HepG2 (cell line): Measurements from ENCODE around the gene CSNK1D. TPM values are rescaled to one million over a fixed set of nuclear protein-coding genes. Genes with fewer than 3 reads are reported as not detected.

Source experiments
- DBP ChIP-seq: sonication (generic); formaldehyde crosslinking; IDR thresholded peaks from 2 replicates; pipeline ENCODE4 v1.4.0; 2020; ENCODE audit warnings: missing genetic modification reagents; ENCODE audit errors: not compliant biosample characterization
- EZH2 ChIP-seq: conservative IDR thresholded peaks from 2 replicates; pipeline ENCODE4 v1.6.1; 2012; ENCODE audit warnings: mild to moderate bottlenecking, low read depth, low read length, moderate library complexity
- NFYB ChIP-seq: sonication (generic); formaldehyde crosslinking; IDR thresholded peaks from 2 replicates; pipeline ENCODE4 v1.4.0; 2020; ENCODE audit warnings: missing genetic modification reagents
- RELA ChIP-seq: sonication (generic); formaldehyde crosslinking; IDR thresholded peaks from 2 replicates; pipeline ENCODE4 v1.4.0; 2020; ENCODE audit warnings: missing genetic modification reagents
- SMARCC2 ChIP-seq: fragments of 450-650 bp; IDR thresholded peaks from 2 replicates; pipeline ENCODE4 v1.6.1; 2017; ENCODE audit warnings: antibody characterized with exemption, mild to moderate bottlenecking
- ZBTB49 ChIP-seq: sonication (generic); formaldehyde crosslinking; IDR thresholded peaks from 2 replicates; pipeline ENCODE4 v1.4.0; 2020; ENCODE audit warnings: missing genetic modification reagents, borderline replicate concordance
- ZNF207 ChIP-seq: fragments of 450-650 bp; IDR thresholded peaks from 2 replicates; pipeline ENCODE4 v1.6.1; 2016; ENCODE audit warnings: antibody characterized with exemption, borderline replicate concordance
- ZNF703 ChIP-seq: sonication (generic); formaldehyde crosslinking; IDR thresholded peaks from 2 replicates; pipeline ENCODE4 v1.5.1; 2020; ENCODE audit warnings: missing genetic modification reagents, mild to moderate bottlenecking, moderate library complexity, borderline replicate concordance
- ZNF772 ChIP-seq: sonication (generic); formaldehyde crosslinking; IDR thresholded peaks from 2 replicates; pipeline ENCODE4 v1.5.0; 2020; ENCODE audit warnings: mild to moderate bottlenecking, missing genetic modification reagents
- ZNF841 ChIP-seq: sonication (generic); formaldehyde crosslinking; IDR thresholded peaks from 2 replicates; pipeline ENCODE4 v1.8.1; 2023; ENCODE audit warnings: missing genetic modification reagents, borderline replicate concordance
- ZSCAN20 ChIP-seq: sonication (generic); formaldehyde crosslinking; IDR thresholded peaks from 2 replicates; pipeline ENCODE4 v1.4.0; 2020; ENCODE audit warnings: missing genetic modification reagents, mild to moderate bottlenecking, borderline replicate concordance
- polyA plus RNA-seq, 8 experiments: library from polyadenylated mRNA; depleted of rRNA in 3 of 8; stranded (reverse) in 7 of 8; unstranded in 1 of 8; fragments of >200 nt; fragmentation: Illumina TruSeq in 4 of 8; extraction: Trizol in 4 of 8; gene quantifications; 2 replicates each; pipeline versions ENCODE4 v1.2.1 to v1.2.3, GENCODE V29; 2011 to 2016; ENCODE audit warnings: low read depth in 4 of 8, missing spikeins in 1 of 8, mixed read lengths in 1 of 8; ENCODE audit not compliant: insufficient read depth in 1 of 8
- total RNA-seq, 5 experiments: library from RNA; depleted of rRNA; stranded (reverse); fragments of >200 nt; fragmentation: Illumina TruSeq; extraction: Trizol; gene quantifications; 2 replicates each; pipeline ENCODE4 v1.2.3, GENCODE V29; 2016; ENCODE audit warnings: low read depth in 1 of 5
- TF ChIP-seq, protein P1 (sequence below): sonication (generic); formaldehyde crosslinking; IDR thresholded peaks from 2 replicates; pipeline ENCODE4 v1.9.0; 2021; ENCODE audit warnings: missing genetic modification reagents, borderline replicate concordance
- TF ChIP-seq, protein P2 (sequence below): sonication (generic); formaldehyde crosslinking; IDR thresholded peaks from 2 replicates; pipeline ENCODE4 v1.4.0; 2020; ENCODE audit warnings: mild to moderate bottlenecking, missing genetic modification reagents, borderline replicate concordance

The CSNK1D gene
- total and polyA plus RNA-seq, 2 of the 13 experiments (the other 11 are each of a cell fraction or from before 2014, with no cell fraction given), result 31.5 to 128 TPM

DNA sequence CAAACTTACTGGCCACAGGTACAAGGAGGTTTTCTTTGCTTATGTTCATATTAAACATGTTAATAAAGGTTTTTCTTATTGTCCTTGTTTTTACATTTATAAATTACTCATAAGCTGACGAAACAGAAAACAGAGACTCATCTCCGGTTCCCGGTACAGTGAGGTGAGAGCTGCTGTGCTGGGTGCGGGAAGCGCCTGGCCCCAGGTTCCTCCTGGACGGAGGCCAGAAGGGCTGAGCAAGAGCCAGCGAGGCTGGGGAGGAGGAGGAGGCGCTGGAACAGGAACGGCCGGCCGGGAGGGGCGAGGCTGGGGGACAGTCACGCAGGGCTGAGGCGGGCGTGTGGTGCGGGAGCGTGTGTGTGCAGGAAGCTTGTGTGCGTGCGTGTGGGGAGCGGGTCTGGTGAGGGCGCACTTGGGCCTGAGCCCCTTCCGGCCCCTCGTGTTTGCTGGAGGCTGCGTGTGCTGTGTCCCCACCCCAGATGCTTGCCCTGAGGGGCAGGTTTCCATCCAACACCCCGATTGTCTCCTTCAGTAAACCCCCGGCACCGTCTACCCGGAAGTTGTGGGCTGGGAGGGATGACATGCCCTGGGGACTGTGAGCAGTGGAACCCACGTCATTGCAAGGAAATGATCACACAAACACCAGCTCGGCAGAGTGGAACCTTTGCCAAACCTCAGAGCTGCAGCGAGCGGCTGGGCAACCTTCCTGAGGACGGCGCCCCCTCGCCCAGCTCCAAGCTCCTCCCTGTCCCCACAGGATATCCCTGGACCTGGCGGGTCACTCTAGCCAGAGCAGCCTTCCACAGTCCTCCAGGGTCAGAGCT, 24.4 kb upstream of the CSNK1D start (continued):
- TF ChIP-seq, protein P1, sequence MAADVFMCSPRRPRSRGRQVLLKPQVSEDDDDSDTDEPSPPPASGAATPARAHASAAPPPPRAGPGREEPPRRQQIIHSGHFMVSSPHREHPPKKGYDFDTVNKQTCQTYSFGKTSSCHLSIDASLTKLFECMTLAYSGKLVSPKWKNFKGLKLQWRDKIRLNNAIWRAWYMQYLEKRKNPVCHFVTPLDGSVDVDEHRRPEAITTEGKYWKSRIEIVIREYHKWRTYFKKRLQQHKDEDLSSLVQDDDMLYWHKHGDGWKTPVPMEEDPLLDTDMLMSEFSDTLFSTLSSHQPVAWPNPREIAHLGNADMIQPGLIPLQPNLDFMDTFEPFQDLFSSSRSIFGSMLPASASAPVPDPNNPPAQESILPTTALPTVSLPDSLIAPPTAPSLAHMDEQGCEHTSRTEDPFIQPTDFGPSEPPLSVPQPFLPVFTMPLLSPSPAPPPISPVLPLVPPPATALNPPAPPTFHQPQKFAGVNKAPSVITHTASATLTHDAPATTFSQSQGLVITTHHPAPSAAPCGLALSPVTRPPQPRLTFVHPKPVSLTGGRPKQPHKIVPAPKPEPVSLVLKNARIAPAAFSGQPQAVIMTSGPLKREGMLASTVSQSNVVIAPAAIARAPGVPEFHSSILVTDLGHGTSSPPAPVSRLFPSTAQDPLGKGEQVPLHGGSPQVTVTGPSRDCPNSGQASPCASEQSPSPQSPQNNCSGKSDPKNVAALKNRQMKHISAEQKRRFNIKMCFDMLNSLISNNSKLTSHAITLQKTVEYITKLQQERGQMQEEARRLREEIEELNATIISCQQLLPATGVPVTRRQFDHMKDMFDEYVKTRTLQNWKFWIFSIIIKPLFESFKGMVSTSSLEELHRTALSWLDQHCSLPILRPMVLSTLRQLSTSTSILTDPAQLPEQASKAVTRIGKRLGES (CRISPR knock-in tag), result no peak
- peak; percentile 36; the same call in 1 of the 2 replicates for TF ChIP-seq ZNF703
- no peak for TF ChIP-seq ZSCAN20
- TF ChIP-seq NFYB (CRISPR knock-in tag), result peak; percentile 5; the same call in 1 of the 2 replicates
- TF ChIP-seq ZBTB49 (CRISPR knock-in tag), result no peak
- no peak for TF ChIP-seq ZNF841 (CRISPR knock-in tag)
- TF ChIP-seq, protein P2, sequence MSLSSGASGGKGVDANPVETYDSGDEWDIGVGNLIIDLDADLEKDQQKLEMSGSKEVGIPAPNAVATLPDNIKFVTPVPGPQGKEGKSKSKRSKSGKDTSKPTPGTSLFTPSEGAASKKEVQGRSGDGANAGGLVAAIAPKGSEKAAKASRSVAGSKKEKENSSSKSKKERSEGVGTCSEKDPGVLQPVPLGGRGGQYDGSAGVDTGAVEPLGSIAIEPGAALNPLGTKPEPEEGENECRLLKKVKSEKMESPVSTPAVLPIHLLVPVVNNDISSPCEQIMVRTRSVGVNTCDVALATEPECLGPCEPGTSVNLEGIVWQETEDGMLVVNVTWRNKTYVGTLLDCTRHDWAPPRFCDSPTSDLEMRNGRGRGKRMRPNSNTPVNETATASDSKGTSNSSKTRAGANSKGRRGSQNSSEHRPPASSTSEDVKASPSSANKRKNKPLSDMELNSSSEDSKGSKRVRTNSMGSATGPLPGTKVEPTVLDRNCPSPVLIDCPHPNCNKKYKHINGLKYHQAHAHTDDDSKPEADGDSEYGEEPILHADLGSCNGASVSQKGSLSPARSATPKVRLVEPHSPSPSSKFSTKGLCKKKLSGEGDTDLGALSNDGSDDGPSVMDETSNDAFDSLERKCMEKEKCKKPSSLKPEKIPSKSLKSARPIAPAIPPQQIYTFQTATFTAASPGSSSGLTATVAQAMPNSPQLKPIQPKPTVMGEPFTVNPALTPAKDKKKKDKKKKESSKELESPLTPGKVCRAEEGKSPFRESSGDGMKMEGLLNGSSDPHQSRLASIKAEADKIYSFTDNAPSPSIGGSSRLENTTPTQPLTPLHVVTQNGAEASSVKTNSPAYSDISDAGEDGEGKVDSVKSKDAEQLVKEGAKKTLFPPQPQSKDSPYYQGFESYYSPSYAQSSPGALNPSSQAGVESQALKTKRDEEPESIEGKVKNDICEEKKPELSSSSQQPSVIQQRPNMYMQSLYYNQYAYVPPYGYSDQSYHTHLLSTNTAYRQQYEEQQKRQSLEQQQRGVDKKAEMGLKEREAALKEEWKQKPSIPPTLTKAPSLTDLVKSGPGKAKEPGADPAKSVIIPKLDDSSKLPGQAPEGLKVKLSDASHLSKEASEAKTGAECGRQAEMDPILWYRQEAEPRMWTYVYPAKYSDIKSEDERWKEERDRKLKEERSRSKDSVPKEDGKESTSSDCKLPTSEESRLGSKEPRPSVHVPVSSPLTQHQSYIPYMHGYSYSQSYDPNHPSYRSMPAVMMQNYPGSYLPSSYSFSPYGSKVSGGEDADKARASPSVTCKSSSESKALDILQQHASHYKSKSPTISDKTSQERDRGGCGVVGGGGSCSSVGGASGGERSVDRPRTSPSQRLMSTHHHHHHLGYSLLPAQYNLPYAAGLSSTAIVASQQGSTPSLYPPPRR (CRISPR knock-in tag), result no peak
- TF ChIP-seq ZNF772, result no peak
- TF ChIP-seq RELA, result no peak
- TF ChIP-seq ZNF207, result no peak
- TF ChIP-seq EZH2, result no peak
- no peak for TF ChIP-seq SMARCC2
- no peak for TF ChIP-seq DBP (CRISPR knock-in tag)
